GM18870 (cell line): ENCODE results near the gene AQP2.
"Not testable (repeated sequence)": the region's sequence is repeated elsewhere in the genome, so short reads cannot be mapped to it uniquely, and the experiment has no call there.

ENCODE experiments used
- ATAC-seq: cut with Tn5 transposase; IDR thresholded peaks from one replicate; pipeline ENCODE4 v1.9.1; 2021; ENCODE audit warnings: moderate library complexity; ENCODE audit not compliant: unreplicated experiment

The AQP2 gene

DNA sequence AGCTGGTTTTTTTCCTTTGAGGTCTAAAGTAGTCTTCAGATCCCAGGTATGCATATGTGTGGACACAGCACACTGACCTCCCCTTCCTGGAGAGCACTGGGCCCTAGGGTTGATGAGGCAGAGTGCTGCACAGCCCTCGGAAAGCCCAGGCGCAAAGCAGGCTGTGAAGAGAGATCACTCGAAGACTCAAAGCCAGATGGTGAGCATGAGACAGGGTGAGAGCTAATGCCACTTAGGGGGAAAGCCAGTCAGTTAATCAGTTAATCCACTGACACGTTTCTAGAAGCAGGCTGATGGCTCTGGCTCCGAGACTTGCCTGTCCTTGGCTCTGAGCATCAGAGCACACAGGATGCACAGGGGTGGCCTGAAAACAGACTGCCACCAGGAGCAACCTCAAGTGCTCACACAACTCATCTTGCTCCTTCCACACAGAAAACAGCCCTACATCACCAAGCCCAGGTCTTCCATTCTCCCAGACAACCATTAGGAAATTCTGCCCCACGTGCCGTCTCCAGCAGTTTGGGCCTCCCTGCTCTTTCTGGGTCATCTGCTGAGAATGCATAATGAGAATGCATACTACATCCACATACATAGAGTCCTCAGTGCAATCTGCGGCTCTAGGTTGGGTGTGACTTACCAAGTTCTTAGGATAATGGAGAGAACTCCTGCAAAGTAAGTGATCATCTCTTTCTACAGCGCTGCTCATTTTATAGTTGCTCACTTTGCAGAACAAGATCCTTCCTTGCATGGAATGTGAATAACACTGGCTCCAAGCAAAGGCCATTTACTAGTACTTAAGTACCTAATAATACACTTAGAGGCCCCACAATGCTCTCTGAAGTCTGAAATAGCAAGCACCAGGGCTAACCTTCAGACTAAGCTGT, 34.2 kb downstream of the AQP2 start:
- ATAC-seq: no peak

GRCh38 chr12:49985981-49986380, 35.4 kb downstream of the AQP2 start:
- ATAC-seq: no peak

GRCh38 chr12:49986476-49986875, 35.9 kb downstream of the AQP2 start:
- not testable (repeated sequence) for ATAC-seq

DNA sequence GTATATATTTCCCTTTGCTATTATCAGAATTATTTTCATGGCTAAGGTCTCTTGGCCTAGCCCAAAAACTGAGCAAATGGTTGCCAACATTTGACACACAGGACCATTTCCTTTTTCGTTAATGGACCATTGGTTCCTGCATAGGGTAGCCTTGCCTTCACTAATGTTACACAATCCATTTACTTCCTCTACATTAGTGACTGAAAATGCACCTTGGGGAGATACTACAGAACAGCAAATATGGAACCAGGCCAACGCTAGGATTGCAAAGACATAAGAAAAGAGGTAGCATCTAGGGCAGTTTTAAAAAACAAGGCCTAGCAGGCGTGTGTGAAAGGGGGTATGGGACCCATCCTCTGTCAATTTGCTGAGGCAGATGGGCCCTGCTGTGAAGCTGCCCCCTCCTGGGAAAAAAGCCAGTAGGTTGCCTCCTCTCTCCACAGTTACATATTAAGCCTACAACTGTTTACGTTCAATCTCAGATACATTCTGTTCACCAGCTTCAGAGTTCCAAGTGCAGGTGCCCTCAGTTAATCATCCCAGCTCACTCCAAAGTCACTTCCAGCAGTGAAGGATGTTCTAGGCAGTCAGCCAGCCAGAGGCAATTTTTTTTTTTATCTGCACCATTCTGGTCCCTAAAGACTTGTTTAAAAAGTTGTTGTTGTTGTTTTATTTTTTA, 37.2 kb downstream of the AQP2 start:
- no peak for ATAC-seq

DNA sequence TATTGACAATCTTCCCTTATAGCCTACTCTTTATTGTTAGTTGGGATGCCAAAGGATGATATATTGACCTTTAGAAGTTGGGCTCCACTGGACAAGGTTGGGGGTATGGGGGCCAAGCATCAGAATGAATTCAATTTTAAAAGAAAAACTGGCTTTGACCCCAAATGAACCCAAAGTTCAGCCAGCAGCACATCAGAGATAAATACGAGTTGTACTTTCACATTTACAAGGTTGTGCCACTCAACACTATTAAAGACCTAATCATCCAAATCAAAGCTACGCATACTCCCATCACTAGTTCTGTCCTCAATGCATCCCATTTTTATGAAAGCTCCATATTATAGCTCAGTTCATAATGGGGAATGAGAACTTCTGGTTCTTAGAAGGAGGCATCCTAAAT, 38.9 kb downstream of the AQP2 start:
- not testable (repeated sequence) for ATAC-seq

DNA sequence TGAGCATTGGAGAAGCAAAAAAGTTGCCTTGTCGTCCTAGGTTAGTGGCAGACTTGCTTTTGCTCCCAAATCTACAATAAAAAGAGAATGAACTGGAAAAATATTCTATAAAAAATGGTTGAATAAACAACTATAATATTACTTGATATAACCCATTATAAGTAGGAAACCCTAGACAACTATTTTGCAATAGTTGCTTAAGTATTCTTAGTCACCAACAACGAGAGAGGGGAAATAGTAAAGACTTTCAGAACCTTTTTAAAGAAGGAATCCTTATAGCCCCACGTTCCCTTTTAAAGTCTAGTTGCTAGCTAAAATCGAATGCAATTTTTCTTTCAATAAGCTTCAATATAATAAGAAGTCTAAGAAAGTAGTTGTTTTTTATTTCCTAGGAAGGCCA, 39.7 kb downstream of the AQP2 start:
- no peak for ATAC-seq

DNA sequence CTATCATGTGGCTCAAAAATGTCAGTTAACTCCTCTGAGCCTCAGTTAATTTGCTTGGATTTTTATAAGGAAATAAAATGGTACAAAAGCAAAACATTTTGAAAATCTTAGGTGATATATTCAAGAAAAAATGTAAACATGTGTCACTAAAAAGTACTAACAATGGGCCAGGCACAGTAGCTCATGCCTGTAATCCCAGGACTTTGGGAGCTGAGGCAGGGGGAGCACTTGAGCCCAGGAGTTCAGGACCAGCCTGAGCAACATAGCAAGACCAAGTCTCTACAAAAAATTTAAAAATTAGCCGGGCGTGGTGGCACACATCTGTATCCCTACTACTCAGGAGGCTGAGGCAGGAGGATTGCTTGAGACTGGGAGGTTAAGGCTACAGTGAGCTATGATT, 47.9 kb downstream of the AQP2 start:
- ATAC-seq: no peak

DNA sequence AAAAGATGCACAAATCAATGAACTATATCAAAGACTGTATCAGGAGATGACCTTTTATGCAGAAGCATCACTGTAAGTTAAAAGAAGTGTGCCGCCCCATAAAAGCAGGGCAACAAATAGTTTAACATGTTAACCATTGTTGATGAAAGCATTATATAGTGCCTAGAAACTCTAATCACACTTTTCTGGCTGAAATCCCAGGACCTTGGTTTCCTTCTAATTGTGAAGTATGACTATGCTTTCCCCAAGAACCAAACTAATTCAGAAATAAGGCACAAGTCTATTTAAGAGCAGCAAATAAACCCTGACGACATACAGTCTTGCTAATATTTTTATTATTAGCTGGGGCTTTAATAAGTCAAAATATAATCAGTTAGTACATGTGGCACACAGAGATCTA, 53.1 kb downstream of the AQP2 start:
- ATAC-seq: no peak

- ATAC-seq: no peak
Measured at GRCh38 chr12:50004696-50005095, 54.2 kb downstream of the AQP2 start.

- no peak for ATAC-seq
Measured at GRCh38 chr12:50005175-50005574, 54.6 kb downstream of the AQP2 start.

DNA sequence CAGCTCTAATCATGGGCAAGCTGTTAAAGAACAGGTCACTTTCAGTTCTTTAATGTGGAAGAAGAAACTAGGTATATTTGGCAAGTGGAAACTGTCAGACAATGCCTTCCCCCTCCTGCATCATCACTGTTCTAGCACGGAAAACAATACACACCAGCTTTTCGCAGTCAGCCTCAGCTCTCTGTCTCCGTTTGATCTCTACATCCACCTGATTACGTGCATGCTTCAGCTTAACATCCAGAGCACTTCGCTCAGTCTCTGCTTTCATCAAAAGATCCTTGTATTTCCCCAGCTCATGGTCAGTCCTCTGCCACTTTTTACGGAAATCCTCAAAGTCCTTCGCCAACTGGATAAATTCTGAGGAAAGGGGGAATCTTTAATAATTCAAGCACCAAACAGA, 55.7 kb downstream of the AQP2 start:
- ATAC-seq: no peak

DNA sequence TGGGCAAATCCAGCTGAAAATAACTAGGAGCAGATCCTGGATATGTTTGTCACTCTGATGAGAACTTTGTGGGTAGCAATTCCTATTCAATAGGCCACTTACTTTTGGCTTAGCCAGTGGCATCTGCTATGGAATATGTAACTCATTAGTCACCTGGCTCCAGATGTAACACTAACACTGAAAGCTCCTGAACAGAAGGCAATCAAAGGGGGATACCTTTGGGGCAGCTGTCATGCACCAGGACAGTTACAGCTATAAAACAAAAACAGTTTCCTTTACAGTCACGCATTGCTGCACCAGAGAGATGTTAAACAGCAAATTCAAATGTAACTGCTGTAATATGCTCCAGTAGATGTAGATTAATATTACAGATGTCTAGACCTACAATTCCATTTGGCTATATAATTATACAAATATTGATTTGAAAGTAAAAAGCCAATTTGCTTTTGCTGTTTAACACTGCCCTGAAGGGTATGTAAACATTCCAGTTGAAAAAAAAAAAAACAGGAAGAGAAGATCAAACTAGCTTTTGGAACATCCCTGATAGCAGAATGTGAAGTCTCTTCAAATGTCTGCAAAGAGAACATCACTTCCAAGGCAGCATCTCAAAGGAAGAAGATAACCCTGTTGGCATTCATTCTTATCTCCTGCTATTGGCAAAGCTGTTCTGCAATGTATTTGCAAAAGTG, 56.4 kb downstream of the AQP2 start:
- no peak for ATAC-seq
